GM12878 (cell line): ENCODE data around the gene CTNNBIP1. TPM values are rescaled to one million over a fixed set of nuclear protein-coding genes. Genes with fewer than 3 reads are reported as not detected.

Source experiments
- ATF7 ChIP-seq: fragments of 450-650 bp; IDR thresholded peaks from 2 replicates; pipeline ENCODE4 v1.6.1; 2016; ENCODE audit warnings: low read depth, mild to moderate bottlenecking
- BACH1 ChIP-seq: fragments of 450-650 bp; IDR thresholded peaks from 2 replicates; pipeline ENCODE4 v1.6.1; 2017; ENCODE audit warnings: mild to moderate bottlenecking, borderline replicate concordance
- BCL11A ChIP-seq: IDR thresholded peaks from 2 replicates; pipeline ENCODE4 v1.6.1; 2011; ENCODE audit warnings: low read depth, low read length
- CEBPB ChIP-seq, 2 experiments: fragments of 150-350 bp in 1 of 2; IDR thresholded peaks; 2 replicates each; pipeline ENCODE4 v1.6.1; 2012 to 2014; ENCODE audit warnings: low read depth in 2 of 2, low read length in 2 of 2, borderline replicate concordance in 1 of 2, inconsistent platforms in 1 of 2
- CHD1 ChIP-seq: IDR thresholded peaks from 2 replicates; pipeline ENCODE4 v1.6.1; 2012; ENCODE audit warnings: low read depth, low read length, improper control_type of control experiment
- EP300 ChIP-seq, 2 experiments: fragments of 150-350 bp in 1 of 2; IDR thresholded peaks; 2 replicates each; pipeline ENCODE4 v1.6.1; 2011 to 2012; ENCODE audit warnings: low read depth in 2 of 2, low read length in 2 of 2, borderline replicate concordance in 1 of 2, improper control_type of control experiment in 1 of 2, inconsistent platforms in 1 of 2; ENCODE audit not compliant: control insufficient read depth in 1 of 2
- ESRRA ChIP-seq: IDR thresholded peaks from 2 replicates; pipeline ENCODE4 v1.6.1; 2012; ENCODE audit warnings: mild to moderate bottlenecking, low read length, improper control_type of control experiment
- ETV6 ChIP-seq, 2 experiments: fragments of 450-650 bp in 1 of 2; IDR thresholded peaks in 1 of 2; conservative IDR thresholded peaks in 1 of 2; 2 replicates each; pipeline ENCODE4 v1.6.1; 2014; ENCODE audit warnings: antibody characterized with exemption in 1 of 2, borderline replicate concordance in 1 of 2, low read depth in 1 of 2, mild to moderate bottlenecking in 1 of 2, moderate library complexity in 1 of 2
- FOXM1 ChIP-seq: IDR thresholded peaks from 2 replicates; pipeline ENCODE4 v1.6.1; 2012; ENCODE audit warnings: low read depth, mild to moderate bottlenecking, inconsistent platforms, low read length, moderate library complexity
- IKZF1 ChIP-seq: fragments of 450-650 bp; conservative IDR thresholded peaks from 2 replicates; pipeline ENCODE4 v1.6.1; 2017; ENCODE audit warnings: antibody characterized with exemption, mild to moderate bottlenecking
- JUND ChIP-seq: IDR thresholded peaks from 2 replicates; pipeline ENCODE4 v1.6.1; 2012; ENCODE audit warnings: low read depth, mild to moderate bottlenecking, low read length, improper control_type of control experiment, moderate library complexity
- KAT2A ChIP-seq: conservative IDR thresholded peaks from 2 replicates; pipeline ENCODE4 v1.6.1; 2011; ENCODE audit warnings: low read depth, low read length; ENCODE audit not compliant: control insufficient read depth
- KLF5 ChIP-seq: fragments of 450-650 bp; IDR thresholded peaks from 2 replicates; pipeline ENCODE4 v1.6.1; 2014; ENCODE audit warnings: mild to moderate bottlenecking; ENCODE audit not compliant: partially characterized antibody
- MEF2B ChIP-seq: fragments of 450-650 bp; IDR thresholded peaks from 2 replicates; pipeline ENCODE4 v1.6.1; 2018; ENCODE audit warnings: mild to moderate bottlenecking, moderate library complexity; ENCODE audit not compliant: partially characterized antibody, poor library complexity, severe bottlenecking
- NBN ChIP-seq: fragments of 450-650 bp; IDR thresholded peaks from 2 replicates; pipeline ENCODE4 v1.6.1; 2016
- NR2F1 ChIP-seq: fragments of 450-650 bp; conservative IDR thresholded peaks from 2 replicates; pipeline ENCODE4 v1.6.1; 2017; ENCODE audit warnings: mild to moderate bottlenecking
- PAX8 ChIP-seq: fragments of 450-650 bp; IDR thresholded peaks from 2 replicates; pipeline ENCODE4 v1.6.1; 2017; ENCODE audit warnings: mild to moderate bottlenecking, moderate library complexity
- RELA ChIP-seq: fragments of 450-650 bp; IDR thresholded peaks from 2 replicates; pipeline ENCODE4 v1.8.0; 2014; ENCODE audit warnings: borderline replicate concordance; ENCODE audit not compliant: partially characterized antibody
- TCF3 ChIP-seq: IDR thresholded peaks from 2 replicates; pipeline ENCODE4 v1.6.1; 2012; ENCODE audit warnings: low read depth, mild to moderate bottlenecking, low read length, borderline replicate concordance; ENCODE audit not compliant: insufficient read depth
- polyA plus RNA-seq, 11 experiments: library from polyadenylated mRNA; depleted of rRNA in 4 of 11; unstranded in 6 of 11; stranded (reverse) in 5 of 11; fragments of >200 nt; fragmentation: Nextera tagmentation in 4 of 11; fragmentation: Illumina TruSeq in 1 of 11; extraction: Ambion mirVana in 4 of 11; extraction: Trizol in 1 of 11; gene quantifications; 1 replicate in 1 of 11; 2 replicates in 10 of 11; pipeline versions ENCODE4 v1.2.1 to v1.2.3, GENCODE V29; 2011 to 2016; ENCODE audit warnings: inconsistent platforms in 2 of 11, missing spikeins in 2 of 11, low read depth in 1 of 11
- total RNA-seq, 4 experiments: library from RNA; depleted of rRNA in 3 of 4; stranded (reverse); fragments of >200 nt in 3 of 4; fragmentation: Illumina TruSeq in 1 of 4; extraction: Trizol in 1 of 4; gene quantifications; 2 replicates each; pipeline versions ENCODE4 v1.2.1 to v1.2.3, GENCODE V29; 2013 to 2021
- TF ChIP-seq, protein P1 (sequence below): fragments of 450-650 bp; IDR thresholded peaks from 2 replicates; pipeline ENCODE4 v1.6.1; 2017; ENCODE audit warnings: mild to moderate bottlenecking, moderate library complexity
- TF ChIP-seq, protein P2 (sequence below): IDR thresholded peaks from 2 replicates; pipeline ENCODE4 v1.6.1; 2011; ENCODE audit warnings: mild to moderate bottlenecking, low read depth, low read length, moderate library complexity; ENCODE audit not compliant: insufficient replicate concordance
- TF ChIP-seq, protein P3 (sequence below), 3 experiments: IDR thresholded peaks in 2 of 3; conservative IDR thresholded peaks in 1 of 3; 2 replicates each; pipeline ENCODE4 v1.5.1; 2011; ENCODE audit warnings: low read depth in 3 of 3, low read length in 3 of 3, mild to moderate bottlenecking in 3 of 3, control low read depth in 2 of 3, moderate library complexity in 2 of 3, inconsistent platforms in 1 of 3, mixed read lengths in 1 of 3; ENCODE audit not compliant: control insufficient read depth in 2 of 3, insufficient read depth in 1 of 3; ENCODE audit errors: extremely low read depth in 1 of 3

CTNNBIP1 gene
- total and polyA plus RNA-seq, 10 of the 15 experiments (the other 5 are each of a cell fraction or from before 2014, with no cell fraction given): 0.42 to 31.8 (median 10.8) TPM

DNA sequence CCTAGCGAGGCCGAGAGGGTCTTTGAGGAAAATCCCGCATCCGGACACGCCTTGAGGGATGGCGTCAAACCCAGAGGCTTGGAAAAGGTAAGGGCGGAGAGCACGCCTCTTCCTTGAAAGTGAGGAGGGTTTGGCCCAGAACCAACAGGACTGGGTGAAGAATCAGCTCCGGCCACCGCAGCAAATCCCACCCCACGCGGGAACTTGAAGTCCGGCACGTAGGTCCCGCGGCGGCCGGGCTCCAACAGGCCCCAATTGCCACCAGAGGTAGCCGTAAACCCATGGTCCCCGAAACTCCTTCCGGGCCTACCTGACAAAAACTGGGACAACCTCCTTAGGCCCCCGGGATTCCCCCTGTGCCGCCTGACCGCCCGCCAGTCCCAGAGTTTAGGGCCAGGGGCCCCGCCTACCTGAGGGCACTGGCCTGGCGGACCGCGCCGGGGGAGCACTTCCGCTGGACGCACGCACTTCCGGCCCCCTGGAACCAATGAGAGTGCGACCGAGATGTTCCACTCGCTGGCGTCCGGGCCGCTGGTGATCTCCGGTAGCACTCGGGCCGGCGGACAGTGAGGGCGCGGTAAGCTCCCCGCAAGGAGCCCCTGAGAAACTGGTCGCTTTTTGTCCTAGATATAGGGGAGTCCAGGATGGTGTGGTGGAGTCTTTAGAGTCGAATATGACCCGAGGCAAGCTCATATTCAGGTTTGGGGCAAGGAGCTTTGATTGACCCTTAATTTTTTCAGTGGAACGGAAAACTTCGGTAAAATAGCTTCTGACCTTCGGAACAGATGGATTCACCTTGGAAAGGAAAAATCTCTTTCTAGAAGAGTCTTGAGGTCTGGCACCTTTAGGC, 33.1 kb upstream of the CTNNBIP1 start, which contains the start of the genes LZIC and NMNAT1 (continued):
- TF ChIP-seq NR2F1: peak; percentile 95
- TF ChIP-seq BCL11A: 0 out of 2 replicates have a peak, but pooled peaks have one; percentile 10
- TF ChIP-seq IKZF1: peak; percentile 95
- TF ChIP-seq MEF2B: no peak
- no peak for TF ChIP-seq CEBPB (IDR thresholded peaks at IDR 0.05; ENCODE audit: borderline replicate concordance in 1 of 2, low read depth in 2 of 2, low read length in 2 of 2)
- TF ChIP-seq, protein P1, sequence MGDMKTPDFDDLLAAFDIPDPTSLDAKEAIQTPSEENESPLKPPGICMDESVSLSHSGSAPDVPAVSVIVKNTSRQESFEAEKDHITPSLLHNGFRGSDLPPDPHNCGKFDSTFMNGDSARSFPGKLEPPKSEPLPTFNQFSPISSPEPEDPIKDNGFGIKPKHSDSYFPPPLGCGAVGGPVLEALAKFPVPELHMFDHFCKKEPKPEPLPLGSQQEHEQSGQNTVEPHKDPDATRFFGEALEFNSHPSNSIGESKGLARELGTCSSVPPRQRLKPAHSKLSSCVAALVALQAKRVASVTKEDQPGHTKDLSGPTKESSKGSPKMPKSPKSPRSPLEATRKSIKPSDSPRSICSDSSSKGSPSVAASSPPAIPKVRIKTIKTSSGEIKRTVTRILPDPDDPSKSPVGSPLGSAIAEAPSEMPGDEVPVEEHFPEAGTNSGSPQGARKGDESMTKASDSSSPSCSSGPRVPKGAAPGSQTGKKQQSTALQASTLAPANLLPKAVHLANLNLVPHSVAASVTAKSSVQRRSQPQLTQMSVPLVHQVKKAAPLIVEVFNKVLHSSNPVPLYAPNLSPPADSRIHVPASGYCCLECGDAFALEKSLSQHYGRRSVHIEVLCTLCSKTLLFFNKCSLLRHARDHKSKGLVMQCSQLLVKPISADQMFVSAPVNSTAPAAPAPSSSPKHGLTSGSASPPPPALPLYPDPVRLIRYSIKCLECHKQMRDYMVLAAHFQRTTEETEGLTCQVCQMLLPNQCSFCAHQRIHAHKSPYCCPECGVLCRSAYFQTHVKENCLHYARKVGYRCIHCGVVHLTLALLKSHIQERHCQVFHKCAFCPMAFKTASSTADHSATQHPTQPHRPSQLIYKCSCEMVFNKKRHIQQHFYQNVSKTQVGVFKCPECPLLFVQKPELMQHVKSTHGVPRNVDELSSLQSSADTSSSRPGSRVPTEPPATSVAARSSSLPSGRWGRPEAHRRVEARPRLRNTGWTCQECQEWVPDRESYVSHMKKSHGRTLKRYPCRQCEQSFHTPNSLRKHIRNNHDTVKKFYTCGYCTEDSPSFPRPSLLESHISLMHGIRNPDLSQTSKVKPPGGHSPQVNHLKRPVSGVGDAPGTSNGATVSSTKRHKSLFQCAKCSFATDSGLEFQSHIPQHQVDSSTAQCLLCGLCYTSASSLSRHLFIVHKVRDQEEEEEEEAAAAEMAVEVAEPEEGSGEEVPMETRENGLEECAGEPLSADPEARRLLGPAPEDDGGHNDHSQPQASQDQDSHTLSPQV: no peak
- TF ChIP-seq PAX8: no peak
- TF ChIP-seq ETV6 (conservative IDR thresholded peaks at IDR 0.05 in 1 of 2, IDR thresholded peaks at IDR 0.05 in 1 of 2; ENCODE audit: borderline replicate concordance in 1 of 2, low read depth in 1 of 2): peak in 1 of 2 experiments; percentile 24; a peak in 1 of 4 replicates
- TF ChIP-seq JUND: no peak
- peak; percentile 94 for TF ChIP-seq NBN
- TF ChIP-seq KLF5: peak; percentile 88
- no peak for TF ChIP-seq CHD1
- TF ChIP-seq ESRRA: peak; percentile 82
- peak; percentile 38; the same call in 1 of the 2 replicates for TF ChIP-seq ATF7
- TF ChIP-seq, protein P2, sequence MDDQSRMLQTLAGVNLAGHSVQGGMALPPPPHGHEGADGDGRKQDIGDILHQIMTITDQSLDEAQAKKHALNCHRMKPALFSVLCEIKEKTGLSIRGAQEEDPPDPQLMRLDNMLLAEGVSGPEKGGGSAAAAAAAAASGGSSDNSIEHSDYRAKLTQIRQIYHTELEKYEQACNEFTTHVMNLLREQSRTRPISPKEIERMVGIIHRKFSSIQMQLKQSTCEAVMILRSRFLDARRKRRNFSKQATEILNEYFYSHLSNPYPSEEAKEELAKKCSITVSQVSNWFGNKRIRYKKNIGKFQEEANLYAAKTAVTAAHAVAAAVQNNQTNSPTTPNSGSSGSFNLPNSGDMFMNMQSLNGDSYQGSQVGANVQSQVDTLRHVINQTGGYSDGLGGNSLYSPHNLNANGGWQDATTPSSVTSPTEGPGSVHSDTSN: peak; percentile 7
- TF ChIP-seq BACH1: 0 out of 2 replicates have a peak, but pooled peaks have one; percentile 53
- TF ChIP-seq RELA: peak; percentile 98
- no peak for TF ChIP-seq KAT2A
- TF ChIP-seq FOXM1: peak; percentile 58; the same call in 1 of the 2 replicates
- TF ChIP-seq, protein P3, sequence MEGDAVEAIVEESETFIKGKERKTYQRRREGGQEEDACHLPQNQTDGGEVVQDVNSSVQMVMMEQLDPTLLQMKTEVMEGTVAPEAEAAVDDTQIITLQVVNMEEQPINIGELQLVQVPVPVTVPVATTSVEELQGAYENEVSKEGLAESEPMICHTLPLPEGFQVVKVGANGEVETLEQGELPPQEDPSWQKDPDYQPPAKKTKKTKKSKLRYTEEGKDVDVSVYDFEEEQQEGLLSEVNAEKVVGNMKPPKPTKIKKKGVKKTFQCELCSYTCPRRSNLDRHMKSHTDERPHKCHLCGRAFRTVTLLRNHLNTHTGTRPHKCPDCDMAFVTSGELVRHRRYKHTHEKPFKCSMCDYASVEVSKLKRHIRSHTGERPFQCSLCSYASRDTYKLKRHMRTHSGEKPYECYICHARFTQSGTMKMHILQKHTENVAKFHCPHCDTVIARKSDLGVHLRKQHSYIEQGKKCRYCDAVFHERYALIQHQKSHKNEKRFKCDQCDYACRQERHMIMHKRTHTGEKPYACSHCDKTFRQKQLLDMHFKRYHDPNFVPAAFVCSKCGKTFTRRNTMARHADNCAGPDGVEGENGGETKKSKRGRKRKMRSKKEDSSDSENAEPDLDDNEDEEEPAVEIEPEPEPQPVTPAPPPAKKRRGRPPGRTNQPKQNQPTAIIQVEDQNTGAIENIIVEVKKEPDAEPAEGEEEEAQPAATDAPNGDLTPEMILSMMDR (IDR thresholded peaks at IDR 0.05 in 2 of 3, conservative IDR thresholded peaks at IDR 0.05 in 1 of 3; ENCODE audit: control insufficient read depth in 2 of 3, extremely low read depth in 1 of 3, insufficient read depth in 1 of 3, low read depth in 3 of 3, low read length in 3 of 3): peak in 1 of 3 experiments; percentile 29; a peak in 1 of 6 replicates
- peak; percentile 80 for TF ChIP-seq TCF3
- TF ChIP-seq EP300 (IDR thresholded peaks at IDR 0.05; ENCODE audit: borderline replicate concordance in 1 of 2, control insufficient read depth in 1 of 2, low read depth in 2 of 2, low read length in 2 of 2): no peak
